ENCODE measurements around the gene GSS.

- TF ChIP-seq CTCF (IDR thresholded peaks at IDR 0.05) = no peak
- no peak for TF ChIP-seq EP300 (IDR thresholded peaks at IDR 0.05)
Observed at GRCh38 chr20:34999782-35000181, 44.2 kb upstream of the GSS start.

Measured in upper lobe of left lung (tissue), 4 donors.